ENCODE results near the gene ITGAD.
"Not testable (repeated sequence)": the region's sequence is repeated elsewhere in the genome, so short reads cannot be mapped to it uniquely, and the experiment has no call there.

The ITGAD gene

GRCh38 chr16:31435341-31436220 is 42.4 kb downstream of the ITGAD start:
- DNase-seq = no peak

- DNase-seq = no peak
Observed at GRCh38 chr16:31436221-31437045, 43.3 kb downstream of the ITGAD start.

GRCh38 chr16:31438414-31438813 is 45.3 kb downstream of the ITGAD start:
- no peak for DNase-seq

GRCh38 chr16:31439023-31439422 is 45.9 kb downstream of the ITGAD start:
- not testable (repeated sequence) for DNase-seq

- DNase-seq = no peak
Observed at GRCh38 chr16:31439519-31439918, 46.4 kb downstream of the ITGAD start.

- no peak for DNase-seq
Observed at GRCh38 chr16:31440516-31441184, 47.5 kb downstream of the ITGAD start.

- no peak for DNase-seq
Observed at GRCh38 chr16:31441956-31442355, 48.8 kb downstream of the ITGAD start.

GRCh38 chr16:31445931-31446330 is 52.8 kb downstream of the ITGAD start:
- not testable (repeated sequence) for DNase-seq

- DNase-seq = no peak
Observed at GRCh38 chr16:31451201-31451600, 58.1 kb downstream of the ITGAD start.

- DNase-seq = no peak
Observed at GRCh38 chr16:31451681-31452351, 58.7 kb downstream of the ITGAD start.

GRCh38 chr16:31452631-31453106 is 59.5 kb downstream of the ITGAD start:
- no peak for DNase-seq

GRCh38 chr16:31453255-31454204 is 60.4 kb downstream of the ITGAD start:
- DNase-seq = no peak

GRCh38 chr16:31455601-31456314 is 62.6 kb downstream of the ITGAD start:
- peak; percentile 52 to 61 for DNase-seq

GRCh38 chr16:31456988-31457360 is 63.8 kb downstream of the ITGAD start:
- no peak for DNase-seq

- peak; percentile 70 to 72 for DNase-seq
Observed at GRCh38 chr16:31458073-31458843, 65.1 kb downstream of the ITGAD start.

GRCh38 chr16:31458844-31459686 is 65.9 kb downstream of the ITGAD start, which contains the start of gene ARMC5:
Gene ARMC5, plus strand, starts transcription at chr16:31459501. Its CDS starts 24 bp downstream, at chr16:31459525.
- peak; percentile 96 to 97 for DNase-seq

- DNase-seq = peak; percentile 100
Observed at GRCh38 chr16:31459687-31460581, 66.8 kb downstream of the ITGAD start.

- DNase-seq = no peak
Observed at GRCh38 chr16:31460582-31461002, 67.5 kb downstream of the ITGAD start.

Data from activated T-cell treated with anti-CD3 and anti-CD28 coated beads, Interleukin-2, amount 50 U/mL, for 48 hours (primary cell).